GM21619 (cell line): ENCODE data around the gene FGD4.

ENCODE experiments used
- ATAC-seq: cut with Tn5 transposase; IDR thresholded peaks from one replicate; pipeline ENCODE4 v1.9.1; 2021; ENCODE audit not compliant: unreplicated experiment

Gene FGD4

DNA sequence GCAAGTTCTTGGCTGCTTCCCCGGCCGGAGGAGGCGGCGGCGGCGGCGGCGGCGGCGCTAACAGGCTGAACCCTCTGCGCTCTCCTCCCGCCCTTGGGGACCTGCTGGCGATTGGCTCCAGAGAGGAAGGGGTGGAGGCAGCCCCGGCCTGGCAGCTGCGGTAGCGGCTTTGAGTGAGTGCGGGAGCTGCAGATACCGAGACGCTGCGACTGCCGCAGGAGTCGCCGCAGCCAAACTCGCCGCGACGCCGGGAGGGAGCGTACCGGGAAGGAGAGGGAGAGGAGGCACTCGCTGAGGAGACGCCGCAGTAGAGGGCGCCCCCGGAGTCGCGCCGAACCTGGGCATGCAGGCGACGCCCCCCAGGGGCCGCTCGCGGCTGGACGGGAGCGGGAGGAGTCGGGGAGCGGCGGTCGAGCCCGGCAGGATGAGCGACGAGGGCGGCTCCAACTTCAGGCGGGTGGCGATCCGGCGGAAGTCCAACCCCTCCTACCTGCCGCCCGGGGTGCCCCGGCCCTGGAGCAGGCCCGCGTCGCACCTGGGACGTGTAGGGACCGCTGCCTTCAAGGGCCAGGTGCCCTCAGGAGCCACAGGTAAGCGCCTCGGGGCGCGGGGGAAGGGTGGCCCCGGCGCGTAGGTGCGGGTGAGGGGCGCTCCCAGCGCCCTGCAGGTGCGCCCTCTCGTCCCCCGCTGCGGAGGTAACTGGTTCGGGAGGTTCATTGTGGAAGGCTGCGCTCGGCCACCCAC, at the start of gene FGD4:
Gene FGD4, plus strand, starts transcription at position 189 of the 744 bp plus-strand sequence.
- ATAC-seq = peak; percentile 92

DNA sequence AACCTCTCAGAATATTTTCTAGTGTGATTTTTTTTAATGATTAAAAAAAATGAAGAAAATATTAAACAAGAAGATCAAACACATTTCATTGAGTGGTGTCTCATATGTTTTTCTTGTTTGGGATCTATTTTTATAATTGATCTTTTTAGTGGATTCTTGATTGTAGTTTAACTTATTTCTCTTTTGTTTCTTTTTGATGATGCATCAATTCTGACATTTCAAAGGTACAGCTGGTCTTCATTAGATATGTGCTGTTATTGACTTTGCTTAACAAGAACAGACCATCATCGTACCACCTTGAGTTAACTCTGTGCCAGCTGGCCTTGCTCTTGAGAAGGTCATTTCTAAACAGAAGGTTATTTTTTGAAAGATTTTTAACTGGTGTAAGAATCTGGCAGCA, 45.8 kb upstream of the FGD4 start:
- ATAC-seq = no peak

- ATAC-seq = no peak
These were observed 41.6 kb upstream of the FGD4 start for GRCh38 chr12:32357601-32358249.

- no peak for ATAC-seq
These were observed 38.4 kb upstream of the FGD4 start for GRCh38 chr12:32360956-32361355.

- ATAC-seq = no peak
These were observed 36.5 kb upstream of the FGD4 start for GRCh38 chr12:32362892-32363291.

- ATAC-seq = peak; percentile 79
These were observed 33.8 kb upstream of the FGD4 start for GRCh38 chr12:32365473-32366064.

DNA sequence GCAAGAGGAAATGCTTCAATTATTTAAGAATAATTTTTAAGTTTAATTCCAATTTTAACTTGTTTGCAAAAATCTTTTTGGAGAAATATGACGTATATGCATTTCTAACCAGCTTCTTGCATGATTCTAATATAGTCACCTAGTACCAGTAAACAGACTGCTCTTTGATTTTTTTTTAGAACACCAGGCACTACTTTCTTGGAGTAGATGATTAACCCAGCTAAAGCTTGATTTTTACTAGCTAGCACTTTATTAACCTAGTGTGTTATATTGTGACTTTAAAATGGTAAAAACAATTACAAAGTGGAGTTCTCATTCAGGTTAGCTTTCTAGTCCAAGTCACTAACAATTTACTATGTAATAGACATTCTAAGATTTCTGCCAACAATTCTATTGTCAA, 32.6 kb upstream of the FGD4 start:
- ATAC-seq = no peak

- ATAC-seq = no peak
These were observed 32.0 kb upstream of the FGD4 start for GRCh38 chr12:32367381-32367780.

DNA sequence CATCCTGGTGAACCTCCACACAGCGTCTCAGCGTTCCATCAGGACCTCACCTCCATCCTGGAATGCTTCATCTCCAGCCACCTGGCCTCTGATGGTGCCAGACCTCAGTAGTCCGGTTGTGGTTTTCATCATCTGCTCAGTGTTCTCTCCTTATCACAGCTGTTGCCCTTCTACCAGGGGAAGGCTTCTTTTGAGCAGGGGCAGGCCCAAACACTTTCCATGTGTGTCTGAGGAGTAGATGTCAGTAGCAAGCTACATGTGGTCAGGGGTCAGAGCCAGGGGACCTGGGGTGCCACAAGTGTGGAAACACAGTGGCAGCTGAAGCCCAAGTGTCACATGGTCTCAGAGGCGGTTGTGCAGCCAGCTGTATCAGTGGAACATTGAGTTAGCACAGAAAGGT, 30.2 kb upstream of the FGD4 start:
- ATAC-seq = no peak

DNA sequence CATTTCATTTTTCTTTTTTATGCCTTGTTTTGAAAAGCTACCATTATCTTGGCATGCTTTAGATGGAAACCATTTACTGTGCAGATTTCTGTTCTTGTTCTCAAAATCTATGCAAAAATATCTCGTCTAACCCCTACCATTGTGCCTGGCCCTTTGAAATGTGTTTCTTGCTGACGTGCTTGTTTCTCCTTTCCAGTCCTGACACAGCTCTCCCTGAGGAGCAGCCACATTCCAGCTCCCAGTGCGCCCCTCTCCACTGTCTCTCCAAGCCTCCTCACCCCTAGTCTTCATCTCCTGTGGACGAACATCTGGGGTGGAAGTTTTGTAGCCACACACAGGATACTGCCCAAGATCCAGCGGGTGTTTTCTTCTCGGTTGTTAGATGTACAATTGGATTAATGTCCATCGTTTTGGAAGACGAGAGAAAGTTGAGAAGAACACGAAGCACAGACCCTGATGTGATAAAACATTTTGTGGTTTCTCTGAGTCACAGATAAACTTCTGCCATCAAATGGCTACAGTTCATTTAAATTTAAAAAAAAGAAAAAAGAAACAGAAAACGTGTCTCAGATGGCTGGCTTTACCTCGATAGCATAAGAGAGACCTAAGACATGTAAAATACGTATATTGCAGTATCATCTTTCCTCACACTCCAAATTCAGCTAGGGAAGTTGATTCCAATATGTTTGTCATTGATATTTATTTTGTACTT, 21.9 kb upstream of the FGD4 start:
- no peak for ATAC-seq

- ATAC-seq = no peak
These were observed 20.1 kb upstream of the FGD4 start for GRCh38 chr12:32379213-32379612.

- ATAC-seq = no peak
These were observed 19.7 kb upstream of the FGD4 start for GRCh38 chr12:32379667-32380066.

GRCh38 chr12:32382226-32382625, 17.1 kb upstream of the FGD4 start:
- ATAC-seq = no peak

DNA sequence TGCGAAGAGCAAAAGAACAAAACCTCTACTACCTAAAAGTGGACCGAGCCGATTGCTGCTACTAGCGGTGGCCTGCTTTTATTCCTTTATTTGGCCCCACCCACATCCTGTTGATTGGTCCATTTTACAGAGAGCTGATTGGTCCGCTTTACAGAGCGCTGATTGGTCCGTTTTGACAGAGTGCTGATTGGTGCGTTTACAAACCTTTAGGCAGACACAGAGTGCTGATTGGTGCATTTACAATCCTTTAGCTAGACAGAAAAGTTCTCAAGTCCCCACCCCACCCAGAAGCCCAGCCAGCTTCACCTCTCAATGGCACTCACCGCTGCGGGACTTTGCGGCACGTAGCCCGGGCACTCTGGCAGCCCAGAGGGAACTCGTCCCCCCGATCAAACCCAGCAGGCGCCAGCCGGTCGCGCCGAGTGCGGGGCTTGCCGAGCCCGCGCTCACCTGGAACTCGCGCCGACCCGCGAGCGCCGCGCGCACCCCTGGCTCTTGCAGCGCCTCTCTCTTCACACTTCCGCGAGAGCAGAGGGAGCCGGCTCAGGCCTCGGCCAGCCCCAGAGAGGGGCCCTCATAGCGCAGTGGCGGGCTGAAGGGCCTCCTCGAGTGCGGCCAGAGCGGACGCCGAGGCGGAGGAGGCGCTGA, 8.7 kb upstream of the FGD4 start:
- ATAC-seq = no peak

GRCh38 chr12:32395026-32395425, 4.3 kb upstream of the FGD4 start:
- no peak for ATAC-seq

GRCh38 chr12:32397696-32398095, 1.7 kb upstream of the FGD4 start:
- no peak for ATAC-seq

- no peak for ATAC-seq
These were observed 1.2 kb upstream of the FGD4 start for GRCh38 chr12:32398181-32398580.

GRCh38 chr12:32398816-32399369, 465 bp upstream of the FGD4 start:
- ATAC-seq = no peak

GRCh38 chr12:32400114-32400672, 835 bp downstream of the FGD4 start:
- ATAC-seq = no peak

DNA sequence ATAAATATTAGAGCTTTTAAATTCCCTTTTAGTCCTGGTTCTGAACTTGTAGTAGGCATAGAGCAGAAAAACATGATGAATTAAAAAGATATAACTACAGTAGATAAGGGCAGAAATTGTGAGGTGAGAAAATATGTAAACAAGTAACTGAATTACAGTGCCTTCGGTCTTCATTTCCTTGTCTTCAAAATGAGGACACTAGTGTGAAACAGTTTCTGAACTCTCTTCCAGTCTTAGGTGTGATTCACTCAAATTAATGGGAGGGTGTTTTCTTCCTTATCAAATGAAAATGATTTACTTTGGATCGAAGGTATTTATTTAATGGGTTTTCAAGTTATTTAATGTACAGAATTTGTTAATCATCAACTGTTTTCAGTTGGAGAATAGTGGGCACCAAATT, 1.5 kb downstream of the FGD4 start:
- ATAC-seq = no peak

- ATAC-seq = no peak
These were observed 2.8 kb downstream of the FGD4 start for GRCh38 chr12:32402170-32402569.
